Adrenal gland (tissue), 12 donors: Measurements from ENCODE around the gene ADH7. TPM values are rescaled to one million over a fixed set of nuclear protein-coding genes. Genes with fewer than 3 reads are reported as not detected.

Experiments
- DNase-seq, 7 donors: peaks; one replicate each; pipeline ENCODE4 v3.0.0-alpha.2; 2019 to 2020
- H3K27ac ChIP-seq, 5 donors: fragments of 200-600 bp; sonication (generic) in 4 of 5; 1 replicate in 3 of 5; 2 replicates in 2 of 5; pipeline versions ENCODE4 v1.5.1 to v1.8.0; 2016 to 2020; ENCODE audit warnings: mild to moderate bottlenecking in 1 of 5
- H3K27me3 ChIP-seq: fragments of 200-600 bp; 2 replicates; pipeline ENCODE4 v1.8.0; 2021
- H3K36me3 ChIP-seq, 2 donors: fragments of 200-600 bp; replicated peaks in 1 of 2; 1 replicate in 1 of 2; 2 replicates in 1 of 2; pipeline versions ENCODE4 v1.5.1 to v1.8.0; 2018 to 2022
- H3K4me1 ChIP-seq, 2 donors: fragments of 200-600 bp; replicated peaks in 1 of 2; 1 replicate in 1 of 2; 2 replicates in 1 of 2; pipeline versions ENCODE4 v1.5.1 to v1.8.0; 2018 to 2021
- H3K4me3 ChIP-seq, 4 donors: fragments of 200-600 bp; sonication (generic) in 3 of 4; one replicate each; pipeline ENCODE4 v1.5.1; 2016 to 2018
- H3K9me3 ChIP-seq, 3 donors: fragments of 200-600 bp; sonication (generic) in 1 of 3; replicated peaks in 1 of 3; 1 replicate in 2 of 3; 2 replicates in 1 of 3; pipeline versions ENCODE4 v1.5.1 to v1.8.0; 2016 to 2021
- CTCF ChIP-seq, 6 experiments: fragments of 450-650 bp in 4 of 6; fragments of 200-600 bp in 2 of 6; sonication (generic) in 1 of 6; IDR thresholded peaks; 1 replicate in 5 of 6; 2 replicates in 1 of 6; pipeline versions ENCODE4 v1.5.1 to v1.8.0; 2016 to 2021; ENCODE audit warnings: antibody characterized with exemption in 6 of 6, mild to moderate bottlenecking in 2 of 6, moderate library complexity in 1 of 6
- POLR2A ChIP-seq, 2 donors: fragments of 450-650 bp; IDR thresholded peaks; one replicate each; pipeline ENCODE4 v1.6.1; 2017; ENCODE audit warnings: antibody characterized with exemption in 2 of 2, mild to moderate bottlenecking in 2 of 2, moderate library complexity in 1 of 2
- WGBS, 4 donors: extraction: QIAGEN DNeasy Blood & Tissue Kit in 2 of 4; methylation state at CpG; one replicate each; pipeline versions ENCODE4 v1.1.5 to v1.1.7; 2013 to 2017; 5-methylcytosine and 5-hydroxymethylcytosine counted together
- intact Hi-C, 2 donors: fragments of 100-400 bp; cut with DNase I; formaldehyde crosslinking; loops; one replicate each; pipeline versions ENCODE4 v1.14.1 to v1.15.0; 2022 to 2023
- polyA plus RNA-seq, 3 donors: library from polyadenylated mRNA; stranded (reverse); fragments of 200-250 nt in 2 of 3; fragments of 350-450 nt in 1 of 3; fragmentation: Illumina TruSeq in 1 of 3; extraction: RNeasy Lipid Tissue Mini Kit (QIAGEN cat#74804) in 1 of 3; gene quantifications; one replicate each; pipeline ENCODE4 v1.2.3, GENCODE V29; 2013 to 2014
- total RNA-seq, 9 donors: library from RNA; depleted of rRNA in 4 of 9; stranded (reverse); fragments of >200 nt in 4 of 9; fragments of 120-200 nt in 1 of 9; fragmentation: NEBNext Ultra II Directional in 1 of 9; extraction: Animal tissue kit (Norgen Biotek cat#: 25700) in 1 of 9; gene quantifications; one replicate each; pipeline versions ENCODE4 v1.1.0 to v1.2.4, GENCODE V29; 2013 to 2023
- donor health status: healthy with polysubstance abuse.
- donor health status: Bipolar disorder and iron deficiency.
- donor health status: DM: yes; HTN: yes; CAD: no.
- donor health status: DM: no; HTN: no; CAD: no.
- donor health status: DM: no; HTN: no; CAD: no.
- donor health status: DM: yes; HTN: yes; CAD: no.

The ADH7 gene
- total and polyA plus RNA-seq, 12 donors: 0.13 TPM; not detected in 11

- 66 to 86% (median 72%) methylated on average over 1 of the region's 1 CpG for WGBS, 4 donors
- Histone ChIP-seq H3K27ac (no peak overlapping the region), H3K9me3 (no peaks in the 10 kb centered on the region), H3K27me3 (no peaks in the 10 kb centered on the region), H3K4me3 (no peak overlapping the region), H3K4me1 (no peaks in the 10 kb centered on the region), H3K36me3 (no peaks in the 10 kb centered on the region)
- TF ChIP-seq CTCF (IDR thresholded peaks at IDR 0.05) (no peak), POLR2A (IDR thresholded peaks at IDR 0.05) (no peak)
- no peak for DNase-seq
- intact Hi-C loops: no loop called here
Observed at GRCh38 chr4:99366491-99366890, 68.7 kb downstream of the ADH7 start.

GRCh38 chr4:99362768-99363167 lies 72.4 kb downstream of the ADH7 start:
- intact Hi-C loops: no loop called here
- no peaks in the 10 kb centered on the region for H3K36me3 ChIP-seq
- no peak for TF ChIP-seq POLR2A (IDR thresholded peaks at IDR 0.05)
- TF ChIP-seq CTCF (IDR thresholded peaks at IDR 0.05): no peak

More at GRCh38 chr4:99362768-99363167, 72.4 kb downstream of the ADH7 start:
- H3K4me1 ChIP-seq: no peaks in the 10 kb centered on the region
- H3K9me3 ChIP-seq: no peaks in the 10 kb centered on the region
- no peak overlapping the region for H3K4me3 ChIP-seq
- H3K27ac ChIP-seq: no peak overlapping the region
- DNase-seq: no peak
- H3K27me3 ChIP-seq: no peaks in the 10 kb centered on the region

Other genes with a start within 250 kb of the ADH7 start
- under 1 TPM in 1 of 9 donors, not detected in 8; 0.78 TPM for gene ADH6, start 216.1 kb downstream of the ADH7 start, total RNA-seq
- under 1 TPM in 2 of 3 donors, not detected in 1; 0.03 to 0.26 TPM for gene ADH6, start 216.1 kb downstream of the ADH7 start, polyA plus RNA-seq
- 1 to 10 TPM in 2 of 9 donors, under 1 TPM in 2, not detected in 5; 0.42 to 1.5 (median 0.90) TPM for gene ADH1A, start 144.4 kb downstream of the ADH7 start, total RNA-seq
- gene ADH1A, start 144.4 kb downstream of the ADH7 start, polyA plus RNA-seq: not detected
- gene ADH1B, start 113.9 kb downstream of the ADH7 start, total RNA-seq: 100 to 1,000 TPM in 8 of 9 donors, 10 to 100 TPM in 1; 20.0 to 615 (median 360) TPM
- gene ADH1B, start 113.9 kb downstream of the ADH7 start, polyA plus RNA-seq: 100 to 1,000 TPM; 118 to 208 (median 142) TPM
- gene ADH1C, start 82.6 kb downstream of the ADH7 start, total RNA-seq: 1 to 10 TPM in 5 of 9 donors, under 1 TPM in 4; 0.32 to 3.6 (median 1.1) TPM
- 1 to 10 TPM in 2 of 3 donors, under 1 TPM in 1; 0.51 to 3.4 (median 1.5) TPM for gene ADH1C, start 82.6 kb downstream of the ADH7 start, polyA plus RNA-seq
- gene C4orf17, start 75.7 kb upstream of the ADH7 start, total RNA-seq: not detected
- not detected for gene C4orf17, start 75.7 kb upstream of the ADH7 start, polyA plus RNA-seq
- 10 to 100 TPM in 1 of 9 donors, 1 to 10 TPM in 8; 2.1 to 20.4 (median 6.4) TPM for gene TRMT10A, start 128.7 kb upstream of the ADH7 start, total RNA-seq
- gene TRMT10A, start 128.7 kb upstream of the ADH7 start, polyA plus RNA-seq: 10 to 100 TPM in 1 of 3 donors, 1 to 10 TPM in 2; 3.7 to 15.1 (median 4.1) TPM
- under 1 TPM in 8 of 9 donors, not detected in 1; 0.26 to 0.98 (median 0.40) TPM for gene MTTP, start 139.5 kb upstream of the ADH7 start, total RNA-seq
- under 1 TPM; 0.16 to 0.37 (median 0.17) TPM for gene MTTP, start 139.5 kb upstream of the ADH7 start, polyA plus RNA-seq
- under 1 TPM in 8 of 9 donors, not detected in 1; under 0.01 to 0.37 (median 0.12) TPM for gene C4orf54, start 222.5 kb upstream of the ADH7 start, total RNA-seq
- gene C4orf54, start 222.5 kb upstream of the ADH7 start, polyA plus RNA-seq: under 1 TPM; 0.03 to 0.09 (median 0.08) TPM